H1 (cell line): ENCODE results near the gene PC.

Experiments
- EGR1 ChIP-seq: IDR thresholded peaks from 2 replicates; pipeline ENCODE4 v1.6.1; 2011; ENCODE audit warnings: low read depth, low read length, borderline replicate concordance
- EP300 ChIP-seq, 2 experiments: IDR thresholded peaks; 1 replicate in 1 of 2; 2 replicates in 1 of 2; pipeline ENCODE4 v1.6.1; 2011 to 2012; ENCODE audit warnings: low read depth in 2 of 2, low read length in 2 of 2, mild to moderate bottlenecking in 2 of 2, borderline replicate concordance in 1 of 2, inconsistent platforms in 1 of 2, moderate library complexity in 1 of 2
- EZH2 ChIP-seq: fragments of 200-600 bp; sonication (generic); IDR thresholded peaks from 2 replicates; pipeline ENCODE4 v1.7.1; 2012; ENCODE audit warnings: low read depth, mild to moderate bottlenecking, moderate library complexity, low read length, inconsistent platforms; ENCODE audit not compliant: severe bottlenecking
- GABPA ChIP-seq: IDR thresholded peaks from 2 replicates; pipeline ENCODE4 v1.6.1; 2011; ENCODE audit warnings: mild to moderate bottlenecking, low read length, moderate library complexity, borderline replicate concordance; ENCODE audit not compliant: insufficient read depth
- POLR2A ChIP-seq, 2 experiments: IDR thresholded peaks; 1 replicate in 1 of 2; 2 replicates in 1 of 2; pipeline ENCODE4 v1.6.1; 2011; ENCODE audit warnings: low read depth in 2 of 2, low read length in 2 of 2, mild to moderate bottlenecking in 2 of 2; ENCODE audit errors: control extremely low read depth in 1 of 2
- POLR2AphosphoS5 ChIP-seq: IDR thresholded peaks from 2 replicates; pipeline ENCODE4 v1.6.1; 2011; ENCODE audit warnings: low read depth, low read length
- SP1 ChIP-seq: IDR thresholded peaks from 2 replicates; pipeline ENCODE4 v1.6.1; 2011; ENCODE audit warnings: low read depth, low read length
- SP2 ChIP-seq: IDR thresholded peaks from 2 replicates; pipeline ENCODE4 v1.6.1; 2012; ENCODE audit warnings: mild to moderate bottlenecking, low read length, inconsistent platforms
- TAF1 ChIP-seq: IDR thresholded peaks from 2 replicates; pipeline ENCODE4 v1.6.1; 2011; ENCODE audit warnings: mild to moderate bottlenecking, low read depth, low read length
- TEAD4 ChIP-seq: IDR thresholded peaks from 2 replicates; pipeline ENCODE4 v1.6.1; 2012; ENCODE audit warnings: low read depth, low read length, inconsistent platforms, mixed read lengths
- YY1 ChIP-seq: IDR thresholded peaks from 2 replicates; pipeline ENCODE4 v1.6.1; 2011; ENCODE audit warnings: low read depth, mild to moderate bottlenecking, low read length
- ZNF274 ChIP-seq: IDR thresholded peaks from 2 replicates; pipeline ENCODE4 v1.7.0; 2012; ENCODE audit warnings: low read length, borderline replicate concordance; ENCODE audit errors: extremely low read depth
- TF ChIP-seq, protein P1 (sequence below), 3 experiments: IDR thresholded peaks; 1 replicate in 2 of 3; 2 replicates in 1 of 3; pipeline versions ENCODE4 v1.5.1 to v1.6.1; 2011; ENCODE audit warnings: low read length in 3 of 3, mild to moderate bottlenecking in 3 of 3, inconsistent platforms in 2 of 3, low read depth in 1 of 3, moderate library complexity in 1 of 3; ENCODE audit not compliant: insufficient read depth in 1 of 3; ENCODE audit errors: control extremely low read depth in 1 of 3

DNA sequence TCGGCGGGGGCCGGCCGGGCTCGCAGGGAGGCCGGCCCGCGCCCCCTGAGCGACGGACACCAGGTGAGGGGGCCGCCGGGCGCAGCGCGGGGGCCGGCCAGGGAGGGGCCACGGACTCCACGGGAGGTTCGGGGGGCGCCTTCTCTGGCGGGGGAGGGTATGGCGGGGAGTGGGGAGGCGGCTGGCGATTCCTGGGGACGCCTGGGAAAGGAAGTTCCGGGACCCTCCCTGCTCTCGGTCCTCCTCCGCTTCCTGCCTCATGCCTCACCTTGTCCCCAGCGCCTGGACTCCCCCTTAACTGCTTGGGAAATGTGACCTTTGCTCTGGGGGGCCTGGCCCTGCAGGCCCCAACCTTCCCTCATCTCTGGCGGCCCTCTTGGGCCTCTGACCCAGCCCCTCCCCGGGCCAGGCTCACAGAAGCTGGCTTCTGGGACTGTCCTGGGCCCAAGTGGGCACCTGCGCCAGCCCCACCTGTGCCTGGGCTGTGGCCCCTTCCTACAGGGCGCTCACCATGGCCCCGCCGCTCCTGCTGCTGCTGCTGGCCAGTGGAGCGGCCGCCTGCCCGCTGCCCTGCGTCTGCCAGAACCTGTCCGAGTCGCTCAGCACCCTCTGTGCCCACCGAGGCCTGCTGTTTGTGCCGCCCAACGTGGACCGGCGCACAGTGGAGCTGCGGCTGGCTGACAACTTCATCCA, 100.8 kb downstream of the PC start:
- TF ChIP-seq TAF1 = no peak
- no peak for TF ChIP-seq YY1
- no peak for TF ChIP-seq EP300 (IDR thresholded peaks at IDR 0.05; ENCODE audit: borderline replicate concordance in 1 of 2, low read depth in 2 of 2, low read length in 2 of 2)
- TF ChIP-seq, protein P1, sequence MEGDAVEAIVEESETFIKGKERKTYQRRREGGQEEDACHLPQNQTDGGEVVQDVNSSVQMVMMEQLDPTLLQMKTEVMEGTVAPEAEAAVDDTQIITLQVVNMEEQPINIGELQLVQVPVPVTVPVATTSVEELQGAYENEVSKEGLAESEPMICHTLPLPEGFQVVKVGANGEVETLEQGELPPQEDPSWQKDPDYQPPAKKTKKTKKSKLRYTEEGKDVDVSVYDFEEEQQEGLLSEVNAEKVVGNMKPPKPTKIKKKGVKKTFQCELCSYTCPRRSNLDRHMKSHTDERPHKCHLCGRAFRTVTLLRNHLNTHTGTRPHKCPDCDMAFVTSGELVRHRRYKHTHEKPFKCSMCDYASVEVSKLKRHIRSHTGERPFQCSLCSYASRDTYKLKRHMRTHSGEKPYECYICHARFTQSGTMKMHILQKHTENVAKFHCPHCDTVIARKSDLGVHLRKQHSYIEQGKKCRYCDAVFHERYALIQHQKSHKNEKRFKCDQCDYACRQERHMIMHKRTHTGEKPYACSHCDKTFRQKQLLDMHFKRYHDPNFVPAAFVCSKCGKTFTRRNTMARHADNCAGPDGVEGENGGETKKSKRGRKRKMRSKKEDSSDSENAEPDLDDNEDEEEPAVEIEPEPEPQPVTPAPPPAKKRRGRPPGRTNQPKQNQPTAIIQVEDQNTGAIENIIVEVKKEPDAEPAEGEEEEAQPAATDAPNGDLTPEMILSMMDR (IDR thresholded peaks at IDR 0.05; ENCODE audit: control extremely low read depth in 1 of 3, insufficient read depth in 1 of 3, low read depth in 1 of 3, low read length in 3 of 3) = no peak
- TF ChIP-seq ZNF274 = no peak
- no peak for TF ChIP-seq TEAD4
- TF ChIP-seq SP1 = no peak
- TF ChIP-seq GABPA = no peak
- no peak for TF ChIP-seq EGR1
- no peak for TF ChIP-seq SP2
- no peak; the same call in 1 of the 2 replicates for TF ChIP-seq POLR2AphosphoS5
- no peak for TF ChIP-seq POLR2A (IDR thresholded peaks at IDR 0.05; ENCODE audit: control extremely low read depth in 1 of 2, low read depth in 2 of 2, low read length in 2 of 2)
- TF ChIP-seq EZH2 = no peak
